Kidney tubule cell (primary cell): ENCODE data around the gene MYF5.

ENCODE experiments used
- DNase-seq: peaks from one replicate; pipeline ENCODE4 v3.0.0-alpha.2; 2018; ENCODE audit warnings: low spot score

Gene MYF5

DNA sequence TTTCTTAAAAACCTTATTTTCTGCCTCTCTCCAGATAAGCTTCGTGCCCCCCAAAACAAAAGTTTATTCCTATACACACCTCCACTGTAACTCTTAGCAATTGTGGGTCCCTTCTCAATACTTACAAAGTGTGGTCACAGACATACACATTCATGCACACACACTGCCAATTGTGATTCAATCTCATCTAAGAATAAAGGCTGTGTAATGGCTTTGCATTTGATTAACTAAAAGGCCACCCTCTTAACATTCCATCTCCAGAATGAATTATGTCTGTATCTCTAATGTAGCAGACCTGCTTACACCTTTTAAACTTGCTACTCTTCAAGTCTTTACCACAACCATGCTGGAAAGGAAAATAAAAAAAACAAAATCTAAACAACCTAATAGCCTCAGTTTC lies 49.5 kb downstream of the MYF5 start:
- DNase-seq, result no peak

DNA sequence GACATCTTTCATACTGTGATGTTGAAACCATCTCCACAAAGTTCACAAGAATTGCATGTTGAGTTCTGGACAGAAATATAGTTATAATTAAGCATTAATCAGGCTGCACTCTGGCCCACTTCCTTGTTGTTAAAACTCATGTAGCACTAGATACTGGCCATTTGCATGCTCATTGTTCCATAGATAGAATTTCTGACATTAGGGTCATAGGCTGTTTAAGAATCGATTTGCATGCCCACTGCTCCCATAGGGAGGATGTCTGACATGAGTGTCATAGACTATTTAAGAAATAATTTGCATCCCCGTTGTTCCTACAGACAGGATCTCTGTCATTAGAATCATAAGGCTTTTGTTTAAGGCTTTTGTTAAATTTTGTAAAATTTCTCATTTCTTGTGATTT lies 50.2 kb downstream of the MYF5 start:
- DNase-seq, result no peak
